GM03348 (cell line): Measurements from ENCODE around the gene GDI2.

Experiments used
- DNase-seq: peaks from one replicate; pipeline ENCODE4 v3.0.0; 2012; ENCODE audit warnings: low spot score

The GDI2 gene

GRCh38 chr10:5742116-5742515 lies 71.1 kb downstream of the GDI2 start:
- DNase-seq = no peak

DNA sequence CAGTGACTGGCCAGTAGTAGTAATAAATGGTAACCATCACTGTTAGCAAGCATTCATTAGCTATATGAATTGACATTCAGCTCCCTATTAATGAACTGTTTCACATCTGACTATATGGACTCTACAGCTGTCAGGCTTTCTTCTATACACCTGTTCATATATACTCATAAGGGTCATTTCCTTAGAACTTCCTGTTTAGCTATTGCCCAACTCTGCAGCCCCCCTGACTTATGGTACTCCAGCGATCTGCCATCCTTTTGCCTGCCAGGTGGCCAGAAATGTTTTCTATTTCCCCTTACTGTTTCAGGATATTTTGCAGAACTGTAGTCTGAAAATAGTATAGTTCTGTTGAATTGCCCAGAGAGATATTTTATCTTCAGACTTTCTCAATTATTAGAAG lies 72.0 kb downstream of the GDI2 start:
- no peak for DNase-seq

GRCh38 chr10:5738427-5738826 lies 74.8 kb downstream of the GDI2 start:
- DNase-seq = no peak

DNA sequence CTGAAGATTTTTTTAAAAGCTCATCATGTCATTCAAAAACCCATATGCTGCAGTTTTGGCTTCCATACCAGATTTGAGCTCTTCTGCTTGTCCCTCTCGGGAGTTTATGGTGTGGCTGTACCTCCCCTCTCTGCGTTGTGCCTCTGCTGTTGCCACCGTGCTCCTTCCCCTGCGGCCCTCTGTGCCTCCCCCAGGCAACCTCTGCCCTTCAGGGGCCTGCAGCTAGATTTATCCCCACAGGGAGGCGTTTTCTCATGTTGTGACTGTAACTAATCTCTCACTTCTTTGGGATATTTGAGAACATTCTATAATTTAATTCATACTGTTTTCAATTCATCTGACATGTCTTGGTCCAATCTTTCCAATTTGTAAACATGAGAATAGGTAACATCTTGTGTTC lies 75.9 kb downstream of the GDI2 start:
- DNase-seq = no peak

DNA sequence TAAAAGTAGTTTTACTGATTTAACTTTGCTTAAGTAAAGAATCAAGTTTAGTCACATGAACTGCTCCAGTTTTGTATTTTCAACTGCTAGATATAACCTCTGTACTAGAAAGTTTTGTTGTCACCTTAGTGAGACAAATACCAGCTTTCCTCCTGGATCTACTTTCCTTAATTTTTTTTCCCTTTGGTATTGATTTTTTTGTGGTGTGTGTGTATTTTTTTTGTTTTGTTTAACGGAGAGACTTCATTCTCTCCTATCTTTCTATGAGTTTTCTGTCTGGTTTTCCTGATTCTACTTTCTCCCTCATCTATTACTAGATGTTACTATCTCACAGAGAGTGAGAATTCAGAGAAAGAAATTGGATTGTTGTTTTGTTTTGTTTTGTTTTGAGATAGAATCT lies 76.6 kb downstream of the GDI2 start:
- DNase-seq = no peak

GRCh38 chr10:5735119-5735518 lies 78.1 kb downstream of the GDI2 start:
- no peak for DNase-seq

DNA sequence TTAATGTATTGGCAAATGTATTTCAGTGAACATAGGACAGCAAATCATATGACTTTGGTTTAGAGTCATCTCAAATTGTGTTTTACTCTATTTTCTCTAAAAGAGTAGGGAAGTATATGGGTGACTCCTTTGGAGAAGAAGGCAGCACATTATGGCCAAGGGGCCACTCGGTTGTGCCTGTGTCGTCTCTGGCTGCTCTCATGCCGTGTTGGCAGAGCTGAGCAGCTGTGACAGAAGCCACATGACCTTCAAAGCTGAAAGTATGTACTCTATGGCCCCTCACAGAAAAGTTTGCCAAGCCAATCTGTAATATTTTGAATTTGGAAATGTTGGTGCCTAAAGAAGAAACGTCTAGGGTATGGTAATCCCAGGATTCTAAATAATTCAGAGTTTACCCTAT lies 81.1 kb downstream of the GDI2 start:
- DNase-seq = no peak

GRCh38 chr10:5731559-5731958 lies 81.7 kb downstream of the GDI2 start:
- DNase-seq = no peak

DNA sequence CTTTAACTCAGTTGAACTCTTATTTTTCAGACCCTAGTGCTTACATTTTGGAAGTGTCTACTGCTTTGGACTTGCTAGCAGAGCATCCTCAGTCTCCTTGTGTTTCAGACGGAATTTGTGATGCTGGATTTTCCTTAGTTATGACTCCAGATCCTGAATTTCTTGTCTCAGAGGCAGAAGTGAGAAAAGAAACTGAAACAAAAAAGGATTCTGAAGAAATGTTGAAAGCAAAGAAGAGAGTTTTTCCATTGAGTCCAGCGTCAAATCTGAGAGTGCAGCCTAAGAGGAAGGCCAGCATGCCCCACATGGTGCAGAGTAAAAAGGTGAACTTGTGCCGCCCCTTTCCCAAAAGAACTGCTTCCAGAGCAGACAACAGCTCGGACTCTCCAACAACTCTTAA lies 82.5 kb downstream of the GDI2 start:
- DNase-seq = no peak

GRCh38 chr10:5723692-5724091 lies 89.5 kb downstream of the GDI2 start:
- no peak for DNase-seq

- DNase-seq = no peak
These were observed 93.1 kb downstream of the GDI2 start for GRCh38 chr10:5720182-5720581.

DNA sequence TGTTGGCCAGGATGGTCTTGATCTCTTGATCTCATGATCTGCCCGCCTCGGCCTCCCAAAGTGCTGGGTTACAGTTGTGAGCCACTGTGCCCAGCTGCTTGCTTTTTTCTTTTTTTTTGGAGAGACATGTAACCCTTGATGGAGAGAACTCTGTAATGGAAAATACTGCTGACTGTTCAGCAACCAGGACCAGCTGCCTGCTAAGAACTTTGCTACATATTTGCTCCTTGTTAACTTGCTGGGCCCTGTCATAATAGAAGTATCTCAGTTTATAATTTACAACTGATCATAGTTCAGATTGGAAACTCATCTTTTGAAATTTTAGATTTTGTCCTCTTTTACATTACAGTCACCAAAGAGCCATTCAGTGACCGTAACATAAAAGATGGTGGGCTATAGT lies 93.7 kb downstream of the GDI2 start:
- no peak for DNase-seq
